HEK293T (cell line): ENCODE measurements around the gene IGSF23.

ENCODE experiments used
- ARNT ChIP-seq: fragments of 450-650 bp; IDR thresholded peaks from 2 replicates; pipeline ENCODE4 v1.6.1; 2017; ENCODE audit warnings: mild to moderate bottlenecking
- SP1 ChIP-seq: fragments of 450-650 bp; IDR thresholded peaks from 2 replicates; pipeline ENCODE4 v1.6.1; 2017
- ZNF384 ChIP-seq: fragments of 450-650 bp; IDR thresholded peaks from 2 replicates; pipeline ENCODE4 v1.6.1; 2016

- TF ChIP-seq SP1 (no peak), ARNT (no peak), ZNF384 (no peak)
Observed at GRCh38 chr19:44614313-44614712, 950 bp downstream of the IGSF23 start.
